Measurements from ENCODE around the gene ERVW-1.

DNA sequence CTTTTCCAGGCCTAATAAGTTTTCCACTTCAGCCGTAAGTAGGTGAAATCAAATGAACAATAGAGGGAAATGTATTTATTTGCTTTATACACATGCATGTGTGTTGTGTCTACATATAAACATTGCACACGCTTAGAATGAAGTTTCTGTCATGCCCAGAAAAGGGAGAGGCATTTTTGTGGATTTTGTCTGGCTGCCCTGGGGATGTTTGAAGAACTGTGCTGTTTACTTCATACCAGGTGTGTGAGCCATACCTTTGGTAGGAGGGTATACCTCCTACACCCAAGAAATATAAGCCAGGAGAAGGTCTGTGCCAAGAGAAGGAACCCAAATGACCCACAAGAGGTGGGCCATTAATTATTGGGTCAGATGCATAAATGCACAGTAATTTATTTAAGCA, 17.6 kb downstream of the ERVW-1 start:
- TF ChIP-seq, protein P1, sequence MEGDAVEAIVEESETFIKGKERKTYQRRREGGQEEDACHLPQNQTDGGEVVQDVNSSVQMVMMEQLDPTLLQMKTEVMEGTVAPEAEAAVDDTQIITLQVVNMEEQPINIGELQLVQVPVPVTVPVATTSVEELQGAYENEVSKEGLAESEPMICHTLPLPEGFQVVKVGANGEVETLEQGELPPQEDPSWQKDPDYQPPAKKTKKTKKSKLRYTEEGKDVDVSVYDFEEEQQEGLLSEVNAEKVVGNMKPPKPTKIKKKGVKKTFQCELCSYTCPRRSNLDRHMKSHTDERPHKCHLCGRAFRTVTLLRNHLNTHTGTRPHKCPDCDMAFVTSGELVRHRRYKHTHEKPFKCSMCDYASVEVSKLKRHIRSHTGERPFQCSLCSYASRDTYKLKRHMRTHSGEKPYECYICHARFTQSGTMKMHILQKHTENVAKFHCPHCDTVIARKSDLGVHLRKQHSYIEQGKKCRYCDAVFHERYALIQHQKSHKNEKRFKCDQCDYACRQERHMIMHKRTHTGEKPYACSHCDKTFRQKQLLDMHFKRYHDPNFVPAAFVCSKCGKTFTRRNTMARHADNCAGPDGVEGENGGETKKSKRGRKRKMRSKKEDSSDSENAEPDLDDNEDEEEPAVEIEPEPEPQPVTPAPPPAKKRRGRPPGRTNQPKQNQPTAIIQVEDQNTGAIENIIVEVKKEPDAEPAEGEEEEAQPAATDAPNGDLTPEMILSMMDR (IDR thresholded peaks at IDR 0.05; ENCODE audit: borderline replicate concordance, extremely low read depth, low read length, poor library complexity, severe bottlenecking), result no peak
- TF ChIP-seq EZH2 (IDR thresholded peaks at IDR 0.05; ENCODE audit: borderline replicate concordance, low read depth, low read length, severe bottlenecking), result no peak

Data from DND-41 (cell line).